Stimulated activated memory B cell treated with anti-CD40 and anti-IgM and Interleukin-4, amounts not matched to agents 10 μg/mL and 1 μg/mL and 100 μg/mL, for 72 hours (primary cell): ENCODE data around the gene PRIMA1.
"Not testable (repeated sequence)": the region's sequence is repeated elsewhere in the genome, so short reads cannot be mapped to it uniquely, and the experiment has no call there.

Source experiments
- ATAC-seq: fragments of 150-1000 bp; cut with Tn5 transposase; 2 replicates; pipeline ENCODE4 v1.10.0; 2021
- H3K27ac Mint-ChIP-seq: one replicate; pipeline ENCODE4 v1.8.0; 2022; ENCODE audit warnings: mild to moderate bottlenecking, mixed read lengths
- H3K27me3 Mint-ChIP-seq: one replicate; pipeline ENCODE4 v1.8.0; 2022; ENCODE audit warnings: mixed read lengths
- H3K36me3 Mint-ChIP-seq: one replicate; pipeline ENCODE4 v1.8.0; 2022; ENCODE audit warnings: mixed read lengths
- H3K4me1 Mint-ChIP-seq: one replicate; pipeline ENCODE4 v1.8.0; 2022; ENCODE audit warnings: mixed read lengths
- H3K4me3 Mint-ChIP-seq: one replicate; pipeline ENCODE4 v1.8.0; 2022; ENCODE audit warnings: mild to moderate bottlenecking, moderate library complexity, mixed read lengths
- H3K9me3 Mint-ChIP-seq: one replicate; pipeline ENCODE4 v1.8.0; 2022; ENCODE audit warnings: mixed read lengths

Gene PRIMA1

GRCh38 chr14:93788293-93788542, at the start of gene PRIMA1:
Gene PRIMA1, minus strand, starts transcription at chr14:93788485. Its CDS starts 767 bp downstream, at chr14:93787718.
- H3K27me3 Mint-ChIP-seq = peaks cover 77% of the 10 kb centered on the region

GRCh38 chr14:93834699-93835371, 46.5 kb upstream of the PRIMA1 start:
- Mint-ChIP-seq H3K27ac (no peak overlapping the region), H3K4me1 (no peaks in the 10 kb centered on the region), H3K36me3 (no peaks in the 10 kb centered on the region), H3K9me3 (peaks cover 8% of the 10 kb centered on the region), H3K27me3 (peaks cover 36% of the 10 kb centered on the region), H3K4me3 (no peak overlapping the region)
- ATAC-seq = no peak

More at GRCh38 chr14:93788293-93788542, at the start of gene PRIMA1:
- ATAC-seq = no peak
- Mint-ChIP-seq H3K4me3 (no peak within 1 kb of the TSS), H3K27ac (no peak within 1 kb of the TSS), H3K36me3 (no peaks in the 10 kb centered on the region), H3K4me1 (peaks cover 11% of the 10 kb centered on the region), H3K9me3 (no peaks in the 10 kb centered on the region)

DNA sequence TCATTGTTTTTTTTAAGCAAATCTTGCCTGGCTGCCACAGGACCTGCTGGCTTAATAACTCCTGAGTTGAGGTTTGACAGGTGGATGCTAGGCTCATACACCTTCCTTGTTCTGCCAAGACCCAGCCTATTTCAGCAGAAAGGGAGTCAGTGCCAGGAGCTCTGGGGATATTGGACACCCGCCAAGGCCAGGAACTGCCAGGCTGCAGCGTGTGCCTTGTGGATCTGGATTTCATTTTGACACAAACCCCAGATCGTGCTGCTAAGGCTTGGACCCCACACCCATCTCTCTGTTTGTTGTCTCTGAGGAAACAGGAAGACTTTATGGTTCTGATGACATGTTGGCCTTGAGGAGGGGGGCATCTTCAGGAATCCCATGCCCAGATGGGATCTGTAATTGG, 44.4 kb upstream of the PRIMA1 start:
- Mint-ChIP-seq H3K27me3 (peaks cover 45% of the 10 kb centered on the region), H3K9me3 (peaks cover 10% of the 10 kb centered on the region), H3K4me3 (no peak overlapping the region), H3K36me3 (no peaks in the 10 kb centered on the region), H3K4me1 (no peaks in the 10 kb centered on the region), H3K27ac (no peak overlapping the region)
- ATAC-seq = no peak

GRCh38 chr14:93832081-93832480, 43.8 kb upstream of the PRIMA1 start:
- no peak overlapping the region for H3K27ac Mint-ChIP-seq
- H3K4me3 Mint-ChIP-seq = no peak overlapping the region
- no peak for ATAC-seq
- H3K9me3 Mint-ChIP-seq = peaks cover 10% of the 10 kb centered on the region
- H3K36me3 Mint-ChIP-seq = no peaks in the 10 kb centered on the region
- H3K4me1 Mint-ChIP-seq = no peaks in the 10 kb centered on the region
- H3K27me3 Mint-ChIP-seq = peaks cover 45% of the 10 kb centered on the region

GRCh38 chr14:93830753-93831461, 42.6 kb upstream of the PRIMA1 start:
- H3K27me3 Mint-ChIP-seq = peaks cover 52% of the 10 kb centered on the region
- H3K4me1 Mint-ChIP-seq = no peaks in the 10 kb centered on the region
- no peak overlapping the region for H3K4me3 Mint-ChIP-seq
- H3K9me3 Mint-ChIP-seq = peaks cover 6% of the 10 kb centered on the region
- no peak for ATAC-seq
- no peak overlapping the region for H3K27ac Mint-ChIP-seq
- no peaks in the 10 kb centered on the region for H3K36me3 Mint-ChIP-seq

DNA sequence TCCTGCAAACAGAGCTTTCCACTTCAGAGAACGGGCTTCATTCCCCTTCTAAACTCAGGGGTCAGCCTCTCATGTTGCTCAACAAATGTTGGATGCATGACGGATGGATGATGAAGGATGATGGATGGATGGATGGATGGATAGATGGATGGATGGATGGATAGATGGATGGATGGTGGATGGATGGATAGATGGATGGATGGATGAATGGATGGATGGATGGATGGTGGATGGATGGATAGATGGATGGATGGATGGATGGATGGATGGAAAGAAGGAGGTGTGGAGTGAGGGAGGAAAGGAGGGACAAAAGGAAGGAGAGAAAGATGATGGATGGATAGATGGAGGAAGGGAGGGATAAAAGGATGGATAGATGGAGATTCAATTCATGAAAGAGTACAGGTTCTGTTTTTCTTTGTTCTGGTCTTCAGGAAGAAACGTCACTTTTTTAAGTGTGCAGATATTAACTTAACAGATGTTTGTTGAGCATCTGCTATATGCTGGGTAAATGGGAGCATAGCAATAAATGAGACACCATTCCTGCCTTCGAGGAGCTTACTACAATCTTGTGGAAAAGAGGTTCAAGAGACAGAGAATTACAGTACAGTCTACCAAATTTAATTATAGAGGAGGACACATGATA, 41.7 kb upstream of the PRIMA1 start:
- peaks cover 56% of the 10 kb centered on the region for H3K27me3 Mint-ChIP-seq
- ATAC-seq = no peak
- H3K27ac Mint-ChIP-seq = no peak overlapping the region
- H3K36me3 Mint-ChIP-seq = no peaks in the 10 kb centered on the region
- H3K4me1 Mint-ChIP-seq = no peaks in the 10 kb centered on the region
- no peak overlapping the region for H3K4me3 Mint-ChIP-seq
- peaks cover 5% of the 10 kb centered on the region for H3K9me3 Mint-ChIP-seq

DNA sequence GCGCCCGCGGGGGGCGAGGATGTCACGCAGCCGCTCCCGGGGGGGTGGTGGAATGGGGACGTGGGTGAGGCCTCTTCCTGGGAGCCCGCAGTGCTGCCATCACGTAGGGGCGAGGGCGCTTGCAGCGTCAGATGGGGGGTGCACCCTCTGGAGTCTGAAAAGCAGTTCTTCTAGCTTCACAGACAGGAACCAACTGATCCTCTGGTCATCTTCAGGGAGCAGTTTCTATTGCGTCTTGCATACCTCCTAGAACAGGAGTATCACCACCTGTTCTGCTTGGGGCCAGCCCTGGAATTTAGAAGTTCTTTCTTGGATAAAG, 36.9 kb upstream of the PRIMA1 start:
- Mint-ChIP-seq H3K36me3 (no peaks in the 10 kb centered on the region), H3K27me3 (peaks cover 42% of the 10 kb centered on the region), H3K9me3 (peaks cover 5% of the 10 kb centered on the region), H3K4me1 (no peaks in the 10 kb centered on the region), H3K27ac (no peak overlapping the region), H3K4me3 (no peak overlapping the region)
- no peak for ATAC-seq

DNA sequence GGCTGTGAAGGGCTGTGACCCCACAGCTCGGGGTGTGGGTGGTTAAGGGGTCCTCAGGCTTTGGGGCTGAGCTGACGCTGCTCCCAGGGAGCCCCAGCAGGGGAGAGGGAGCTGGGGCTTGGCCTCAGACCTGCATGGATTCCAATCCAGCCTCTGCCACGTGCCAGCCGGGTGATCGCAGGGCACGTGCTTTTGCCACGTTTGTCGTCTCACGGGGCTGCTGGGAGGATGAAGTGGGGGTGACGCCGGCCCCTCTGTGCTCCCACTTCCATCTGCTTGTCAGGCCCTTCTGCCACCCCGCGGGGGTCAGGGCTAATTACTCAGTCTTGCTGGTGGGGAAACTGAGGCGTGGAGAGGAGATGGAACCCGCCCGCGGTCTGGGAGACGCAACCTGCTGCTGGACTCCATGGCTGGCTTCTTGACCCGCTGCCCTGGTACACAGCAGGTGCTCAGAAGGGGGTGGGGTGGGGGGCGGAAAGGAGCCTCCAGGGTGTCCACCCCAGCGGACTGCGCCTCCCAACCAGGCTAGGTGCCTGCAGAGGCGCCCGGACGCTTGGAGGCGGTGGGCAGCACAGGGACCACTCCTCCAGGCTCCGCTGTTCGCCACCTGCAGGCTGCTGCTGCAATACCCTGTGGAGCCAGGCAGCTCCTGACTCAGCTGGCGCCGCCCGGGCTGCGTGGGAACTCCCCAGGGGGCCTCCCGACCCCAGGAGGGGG, 36.4 kb upstream of the PRIMA1 start:
- Mint-ChIP-seq H3K4me3 (no peak overlapping the region), H3K27me3 (peaks cover 37% of the 10 kb centered on the region), H3K9me3 (peaks cover under 1% of the 10 kb centered on the region), H3K4me1 (no peaks in the 10 kb centered on the region), H3K27ac (no peak overlapping the region), H3K36me3 (no peaks in the 10 kb centered on the region)
- ATAC-seq = peak; percentile 15

- H3K4me3 Mint-ChIP-seq = no peak overlapping the region
- no peaks in the 10 kb centered on the region for H3K4me1 Mint-ChIP-seq
- no peaks in the 10 kb centered on the region for H3K36me3 Mint-ChIP-seq
- no peak overlapping the region for H3K27ac Mint-ChIP-seq
- no peak for ATAC-seq
- H3K9me3 Mint-ChIP-seq = no peaks in the 10 kb centered on the region
- H3K27me3 Mint-ChIP-seq = peaks cover 33% of the 10 kb centered on the region
Measured at GRCh38 chr14:93824076-93824475, 35.8 kb upstream of the PRIMA1 start.

GRCh38 chr14:93821051-93821450, 32.8 kb upstream of the PRIMA1 start:
- Mint-ChIP-seq H3K27ac (no peak overlapping the region), H3K9me3 (no peaks in the 10 kb centered on the region), H3K36me3 (no peaks in the 10 kb centered on the region), H3K27me3 (peaks cover 34% of the 10 kb centered on the region), H3K4me3 (no peak overlapping the region), H3K4me1 (no peaks in the 10 kb centered on the region)
- ATAC-seq = no peak

GRCh38 chr14:93818857-93819256, 30.6 kb upstream of the PRIMA1 start:
- Mint-ChIP-seq H3K36me3 (no peaks in the 10 kb centered on the region), H3K27ac (no peak overlapping the region), H3K4me1 (no peaks in the 10 kb centered on the region), H3K27me3 (peaks cover 18% of the 10 kb centered on the region), H3K9me3 (peaks cover 12% of the 10 kb centered on the region), H3K4me3 (no peak overlapping the region)
- no peak for ATAC-seq

DNA sequence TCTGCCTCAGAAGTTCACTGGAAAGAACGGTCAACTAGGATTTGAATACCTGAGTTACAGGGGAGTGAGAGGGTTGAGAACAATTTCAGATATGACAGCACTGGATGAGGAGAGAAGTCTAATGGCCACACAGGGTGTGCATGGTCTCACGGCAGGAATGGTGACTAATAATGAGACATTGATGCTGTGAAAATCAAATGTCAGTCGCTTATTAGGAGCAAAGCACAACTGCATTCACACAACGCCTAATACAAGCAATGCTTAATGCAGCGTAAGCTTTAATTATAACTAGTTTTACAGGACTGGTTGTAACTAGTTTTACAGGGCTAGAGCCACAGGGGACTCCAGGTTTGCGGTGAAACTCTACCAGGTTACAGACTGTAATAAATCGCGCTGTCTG, 23.4 kb upstream of the PRIMA1 start:
- peaks cover 14% of the 10 kb centered on the region for H3K4me1 Mint-ChIP-seq
- no peak overlapping the region for H3K4me3 Mint-ChIP-seq
- no peak overlapping the region for H3K27ac Mint-ChIP-seq
- peaks cover 9% of the 10 kb centered on the region for H3K27me3 Mint-ChIP-seq
- no peaks in the 10 kb centered on the region for H3K36me3 Mint-ChIP-seq
- peaks cover 19% of the 10 kb centered on the region for H3K9me3 Mint-ChIP-seq
- ATAC-seq = peak; percentile 62

GRCh38 chr14:93811020-93811419, 22.7 kb upstream of the PRIMA1 start:
- no peak for ATAC-seq
- H3K27ac Mint-ChIP-seq = no peak overlapping the region
- H3K4me1 Mint-ChIP-seq = peaks cover 14% of the 10 kb centered on the region
- peaks cover 19% of the 10 kb centered on the region for H3K9me3 Mint-ChIP-seq
- H3K4me3 Mint-ChIP-seq = no peak overlapping the region
- H3K27me3 Mint-ChIP-seq = peaks cover 9% of the 10 kb centered on the region
- no peaks in the 10 kb centered on the region for H3K36me3 Mint-ChIP-seq

GRCh38 chr14:93809491-93810420, 21.5 kb upstream of the PRIMA1 start:
- peak; percentile 69 for ATAC-seq
- not testable (repeated sequence) for H3K27me3 Mint-ChIP-seq, H3K4me3 Mint-ChIP-seq, H3K36me3 Mint-ChIP-seq, H3K27ac Mint-ChIP-seq
- Mint-ChIP-seq H3K9me3 (peaks cover 13% of the 10 kb centered on the region), H3K4me1 (peaks cover 14% of the 10 kb centered on the region)

- ATAC-seq = no peak
- Mint-ChIP-seq H3K27me3 (peaks cover 20% of the 10 kb centered on the region), H3K36me3 (no peaks in the 10 kb centered on the region), H3K4me1 (peaks cover 11% of the 10 kb centered on the region), H3K4me3 (no peak overlapping the region), H3K27ac (no peak overlapping the region), H3K9me3 (peaks cover 6% of the 10 kb centered on the region)
Measured at GRCh38 chr14:93804654-93805053, 16.4 kb upstream of the PRIMA1 start.
